NCI-H2081 (cell line): ENCODE results near the gene ZMYND15.

Source experiments
- DNase-seq, 2 experiments: peaks; one replicate each; lab custom pipeline; 2025; lab: John Stamatoyannopoulos, UW

ZMYND15 gene

DNA sequence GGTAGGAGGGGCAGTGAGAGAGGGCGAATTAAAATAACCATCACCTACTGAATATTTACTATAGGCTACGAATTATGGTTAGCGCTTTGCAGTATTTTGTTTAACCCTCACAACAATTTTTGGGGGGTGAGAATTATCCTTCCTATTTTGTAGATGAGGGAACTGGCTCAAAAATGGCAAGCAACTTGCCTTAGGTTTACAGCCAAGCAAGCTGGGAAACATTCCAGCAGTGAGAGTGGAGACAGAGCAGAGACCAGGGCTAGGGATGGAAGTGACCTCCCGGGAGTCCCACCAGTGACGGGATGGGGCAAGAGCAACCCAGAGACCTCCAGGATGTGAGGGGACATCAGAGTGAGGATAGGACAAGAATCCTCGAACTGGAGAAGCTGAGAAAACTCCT, 46.9 kb downstream of the ZMYND15 start:
- DNase-seq = no peak

DNA sequence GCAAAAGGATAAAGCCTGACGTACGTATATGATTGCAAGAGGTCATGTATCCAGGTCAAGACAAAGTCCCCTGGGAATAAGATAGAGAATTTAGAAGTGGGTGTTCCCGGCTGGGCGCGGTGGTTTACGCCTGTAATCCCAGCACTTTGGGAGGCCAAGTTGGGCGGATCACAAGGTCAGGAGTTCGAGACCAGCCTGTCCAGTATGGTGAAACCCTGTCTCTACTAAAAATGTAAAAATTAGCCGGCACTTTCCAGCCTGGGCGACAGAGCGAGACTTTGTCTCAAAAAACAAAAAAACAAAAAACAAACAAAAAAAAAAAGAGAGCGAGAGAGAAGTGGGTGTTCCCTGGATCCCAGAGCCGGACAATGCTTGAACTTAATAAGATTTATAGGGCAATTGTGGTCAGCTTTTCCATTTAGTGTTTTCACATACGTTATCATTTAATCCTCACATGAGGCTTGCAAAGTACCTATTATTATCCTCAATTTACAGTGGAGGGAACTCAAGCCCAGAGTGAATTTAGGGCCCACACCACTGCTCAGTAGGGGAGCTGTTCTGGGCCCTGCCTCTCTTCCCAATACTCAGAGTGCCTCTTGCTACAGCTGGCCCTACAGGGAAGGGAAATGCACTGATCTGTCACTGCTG, 48.6 kb downstream of the ZMYND15 start:
- DNase-seq = no peak

GRCh38 chr17:4788807-4789700, 49.4 kb downstream of the ZMYND15 start, which contains the start of gene GLTPD2:
Gene GLTPD2 (plus strand): TSS chr17:4788964. CDS start chr17:4789012, 48 bp downstream.
- no peak for DNase-seq

DNA sequence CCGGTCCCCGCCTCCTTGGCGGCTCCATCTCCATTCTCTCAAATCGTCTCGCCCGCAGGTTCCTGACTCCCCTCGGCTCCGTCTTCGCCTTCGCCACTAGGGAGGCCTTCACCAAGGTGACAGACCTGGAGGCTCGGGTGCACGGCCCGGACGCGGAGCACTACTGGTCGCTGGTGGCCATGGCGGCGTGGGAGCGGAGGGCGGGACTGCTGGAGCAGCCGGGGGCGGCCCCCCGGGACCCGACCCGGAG, 50.0 kb downstream of the ZMYND15 start:
- no peak for DNase-seq

- peak; percentile 58 to 75 for DNase-seq
Observed at GRCh38 chr17:4789951-4790704, 50.5 kb downstream of the ZMYND15 start.

- DNase-seq = no peak
Observed at GRCh38 chr17:4790705-4791088, 51.1 kb downstream of the ZMYND15 start.

DNA sequence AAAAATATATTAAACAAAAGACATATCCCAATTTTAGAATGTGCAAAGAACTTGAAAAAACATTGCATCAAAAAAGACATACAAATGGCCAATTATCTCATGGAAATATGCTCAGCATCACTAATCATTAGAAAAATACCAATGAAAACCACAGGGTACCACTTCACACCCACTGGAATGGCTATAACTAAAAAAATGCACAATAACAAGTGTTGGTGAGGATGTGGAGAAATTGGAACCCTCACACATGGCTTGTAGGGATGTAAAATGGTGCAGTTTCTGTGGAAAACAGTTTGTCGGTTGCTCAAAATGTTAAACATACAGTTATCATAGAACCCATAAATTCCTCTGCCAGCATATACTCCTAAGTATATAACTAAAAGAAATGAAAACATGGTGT, 55.5 kb downstream of the ZMYND15 start:
- DNase-seq = no peak
